K562 (cell line): ENCODE results near the gene ERC2. TPM values are rescaled to one million over a fixed set of nuclear protein-coding genes. Genes with fewer than 3 reads are reported as not detected.

Source experiments
- ATAC-seq: fragments of 200-7000 bp; cut with Tn5 transposase; 3 replicates; pipeline ENCODE4 v1.9.1; 2020; ENCODE audit warnings: moderate library complexity
- BruUV-seq: library from RNA; stranded (reverse); fragments of 400-500 nt; replicated peaks from 2 replicates; lab custom pipeline; 2021; lab: Mats Ljungman, UMichigan
- CTCF ChIA-PET: fragments of 300-600 bp; formaldehyde crosslinking; extraction: SDS; loops from one replicate; lab custom pipeline; 2021; ENCODE audit warnings: low intra/inter-chr PET ratio; lab: Yijun Ruan, JAX
- POLR2A ChIA-PET: fragments of 300-600, 350-650 bp; sonication (Branson Sonifier 250); formaldehyde crosslinking; extraction: SDS; loops from one replicate; lab custom pipeline; 2021; ENCODE audit warnings: antibody characterized with exemption, inconsistent platforms; lab: Yijun Ruan, JAX
- DNase-seq, 4 experiments: peaks; one replicate each; pipeline versions ENCODE4 v3.0.0 to v3.0.0-alpha.2; 2011 to 2018; ENCODE audit warnings: low spot score in 3 of 4, mixed read lengths in 3 of 4; ENCODE audit errors: extremely low read depth in 1 of 4
- FAIRE-seq: peaks from 2 replicates; lab custom pipeline; 2011; peaks lifted over from hg19 to GRCh38; lab: Jason Lieb, UNC
- H2AFZ ChIP-seq: 2 replicates; pipeline ENCODE4 v1.6.0; 2011; ENCODE audit warnings: low read depth, low read length, control low read depth, inconsistent platforms
- H3K27ac ChIP-seq: fragments of 200-600 bp; 3 replicates; pipeline ENCODE4 v1.8.0; 2011; ENCODE audit warnings: low read depth, mild to moderate bottlenecking, control low read depth, inconsistent platforms, low read length, moderate library complexity, mixed read lengths; ENCODE audit errors: extremely low read depth
- H3K27me3 ChIP-seq, 2 experiments: fragments of 300-600 bp in 1 of 2; 2 replicates in 1 of 2; 3 replicates in 1 of 2; pipeline versions ENCODE4 v1.6.0 to v1.8.0; 2011; ENCODE audit warnings: inconsistent platforms in 2 of 2, low read length in 2 of 2, mild to moderate bottlenecking in 1 of 2, mixed read lengths in 1 of 2, moderate library complexity in 1 of 2; ENCODE audit not compliant: control insufficient read depth in 2 of 2, insufficient read depth in 2 of 2
- H3K36me3 ChIP-seq: fragments of 300-600 bp; 3 replicates; pipeline ENCODE4 v1.8.0; 2011; ENCODE audit warnings: mild to moderate bottlenecking, low read length, inconsistent platforms; ENCODE audit not compliant: control insufficient read depth, insufficient read depth
- H3K4me1 ChIP-seq, 2 experiments: fragments of 200-600 bp in 1 of 2; replicated peaks in 1 of 2; 2 replicates in 1 of 2; 3 replicates in 1 of 2; pipeline versions ENCODE4 v1.5.1 to v1.8.0; 2011; ENCODE audit warnings: inconsistent platforms in 2 of 2, low read length in 2 of 2, mild to moderate bottlenecking in 1 of 2, mixed read lengths in 1 of 2, moderate library complexity in 1 of 2; ENCODE audit not compliant: control insufficient read depth in 2 of 2, insufficient read depth in 2 of 2
- H3K4me2 ChIP-seq: 2 replicates; pipeline ENCODE4 v1.6.1; 2011; ENCODE audit warnings: low read length, control low read depth, inconsistent platforms, mixed read lengths; ENCODE audit not compliant: insufficient read depth
- H3K4me3 ChIP-seq: fragments of 200-600 bp; sonication (generic), shearing (Covaris generic); 2 replicates; pipeline ENCODE4 v1.5.1; 2016; ENCODE audit warnings: control low read depth, inconsistent platforms
- H3K79me2 ChIP-seq: fragments of 200-600 bp; 3 replicates; pipeline ENCODE4 v1.8.0; 2011; ENCODE audit warnings: low read length, inconsistent platforms; ENCODE audit not compliant: control insufficient read depth, insufficient read depth
- H3K9ac ChIP-seq, 2 experiments: 2 replicates each; pipeline versions ENCODE4 v1.6.0 to v1.6.1; 2011; ENCODE audit warnings: low read depth in 2 of 2, low read length in 2 of 2, control low read depth in 1 of 2, inconsistent platforms in 1 of 2, mild to moderate bottlenecking in 1 of 2, mixed read lengths in 1 of 2; ENCODE audit not compliant: insufficient read depth in 1 of 2
- H3K9me1 ChIP-seq: one replicate; pipeline ENCODE4 v1.6.0; 2011; ENCODE audit warnings: inconsistent platforms, mild to moderate bottlenecking, low read length, moderate library complexity; ENCODE audit not compliant: control insufficient read depth, insufficient read depth
- H3K9me3 ChIP-seq: replicated peaks from 2 replicates; pipeline ENCODE4 v1.5.1; 2011; ENCODE audit warnings: low read depth, low read length, inconsistent platforms; ENCODE audit not compliant: control insufficient read depth, insufficient read depth
- H4K20me1 ChIP-seq: replicated peaks from 2 replicates; pipeline ENCODE4 v1.6.1; 2011; ENCODE audit warnings: low read length, inconsistent platforms, mixed read lengths; ENCODE audit not compliant: control insufficient read depth, insufficient read depth
- ETV6 ChIP-seq, 3 experiments: fragments of 150-350 bp in 1 of 3; sonication (generic) in 1 of 3; formaldehyde crosslinking in 1 of 3; IDR thresholded peaks; 2 replicates each; pipeline versions ENCODE4 v1.6.1 to v1.8.0; 2014 to 2022; ENCODE audit warnings: borderline replicate concordance in 2 of 3, low read depth in 2 of 3, antibody characterized with exemption in 1 of 3, low read length in 1 of 3, mild to moderate bottlenecking in 1 of 3, missing genetic modification reagents in 1 of 3
- KLF10 ChIP-seq: fragments of 250-450 bp; sonication (Bioruptor Pico); IDR thresholded peaks from 2 replicates; pipeline ENCODE4 v1.6.1; 2021; ENCODE audit warnings: matching md5 sums
- TAF15 ChIP-seq: fragments of 200-400 bp; formaldehyde crosslinking; IDR thresholded peaks from 2 replicates; pipeline ENCODE4 v1.6.1; 2017; ENCODE audit warnings: mild to moderate bottlenecking, low read depth, low read length, moderate library complexity
- USF2 ChIP-seq: sonication (generic); formaldehyde crosslinking; IDR thresholded peaks from 2 replicates; pipeline ENCODE4 v1.5.0; 2020; ENCODE audit warnings: missing genetic modification reagents
- ZNF584 ChIP-seq: fragments of 200-800 bp; sonication (Bioruptor generic); IDR thresholded peaks from 2 replicates; pipeline ENCODE4 v1.6.1; 2016; ENCODE audit warnings: low read depth, mild to moderate bottlenecking, missing genetic modification characterization, missing compliant biosample characterization
- WGBS: fragments of 100-300 bp; shearing (Covaris generic); methylation state at CpG from one replicate; pipeline ENCODE4 v1.1.6; 2016; ENCODE audit warnings: low coverage, mixed read lengths; ENCODE audit not compliant: insufficient coverage; ENCODE audit errors: missing lambda C conversion rate; 5-methylcytosine and 5-hydroxymethylcytosine counted together
- in situ Hi-C: fragments of 300-500 bp; cut with MboI; formaldehyde crosslinking; loops from 4 replicates; pipeline ENCODE4 v1.15.0; 2018; ENCODE audit warnings: inconsistent platforms, mixed read lengths
- intact Hi-C: fragments of 100-400 bp; cut with micrococcal nuclease; formaldehyde crosslinking; loops from 2 replicates; pipeline ENCODE4 v1.14.2; 2022
- polyA plus RNA-seq, 8 experiments: library from polyadenylated mRNA; depleted of rRNA in 4 of 8; stranded (reverse) in 5 of 8; unstranded in 3 of 8; fragments of >200 nt; fragmentation: Nextera tagmentation in 2 of 8; fragmentation: Illumina TruSeq in 1 of 8; extraction: Ambion mirVana in 2 of 8; extraction: Trizol in 1 of 8; gene quantifications; 2 replicates each; pipeline versions ENCODE4 v1.2.1 to v1.2.3, GENCODE V29; 2011 to 2014; ENCODE audit warnings: inconsistent platforms in 1 of 8, missing spikeins in 1 of 8
- total RNA-seq, 7 experiments: library from RNA; depleted of rRNA in 6 of 7; stranded (reverse); fragments of >200 nt in 6 of 7; fragmentation: Illumina TruSeq in 2 of 7; extraction: Trizol in 2 of 7; gene quantifications; 2 replicates each; pipeline versions ENCODE4 v1.2.1 to v1.2.3, GENCODE V29; 2011 to 2021; ENCODE audit warnings: low replicate concordance in 1 of 7
- TF ChIP-seq, protein P1 (sequence below): fragments of 200-600 bp; sonication (generic); IDR thresholded peaks from one replicate; pipeline ENCODE4 v1.6.1; 2012; ENCODE audit warnings: mild to moderate bottlenecking, low read depth, low read length, inconsistent platforms

ERC2 gene
- total and polyA plus RNA-seq, 9 of the 15 experiments (the other 6 are each of a cell fraction or from before 2014, with no cell fraction given): 0.04 to 0.18 (median 0.07) TPM; not detected in 2

- DNase-seq: no peak
- no peak overlapping the region for H3K9ac ChIP-seq
- ChIA-PET CTCF (no interaction called here), POLR2A (interaction anchor here (0.6 kb wide), 1 partner anchor 36 kb away, joined by 3 read pairs; no protein-coding TSS in a partner anchor)
- intact Hi-C loops (no loop called here), in situ Hi-C loops (no loop called here)
- no peaks in the 10 kb centered on the region; a peak in 1 of 5 replicates for H3K27me3 ChIP-seq
- no peaks in the 10 kb centered on the region for H3K79me2 ChIP-seq
- H3K9me1 ChIP-seq: no peaks in the 10 kb centered on the region
- no peak overlapping the region for H3K4me2 ChIP-seq
- WGBS: 3% methylated on average over 10 of the region's 10 CpGs
- ATAC-seq: no peak
- no peaks in the 10 kb centered on the region for H3K4me1 ChIP-seq
- H3K27ac ChIP-seq: no peak overlapping the region
- no peaks in the 10 kb centered on the region for H3K36me3 ChIP-seq
- H2AFZ ChIP-seq: no peak overlapping the region
- no TSS peak for BruUV-seq
- FAIRE-seq: no peak
- no peaks in the 10 kb centered on the region for H4K20me1 ChIP-seq
- H3K4me3 ChIP-seq: no peak overlapping the region
- no peaks in the 10 kb centered on the region for H3K9me3 ChIP-seq
- no peak for TF ChIP-seq ZNF584 (CRISPR knock-in tag)
- TF ChIP-seq, protein P1, sequence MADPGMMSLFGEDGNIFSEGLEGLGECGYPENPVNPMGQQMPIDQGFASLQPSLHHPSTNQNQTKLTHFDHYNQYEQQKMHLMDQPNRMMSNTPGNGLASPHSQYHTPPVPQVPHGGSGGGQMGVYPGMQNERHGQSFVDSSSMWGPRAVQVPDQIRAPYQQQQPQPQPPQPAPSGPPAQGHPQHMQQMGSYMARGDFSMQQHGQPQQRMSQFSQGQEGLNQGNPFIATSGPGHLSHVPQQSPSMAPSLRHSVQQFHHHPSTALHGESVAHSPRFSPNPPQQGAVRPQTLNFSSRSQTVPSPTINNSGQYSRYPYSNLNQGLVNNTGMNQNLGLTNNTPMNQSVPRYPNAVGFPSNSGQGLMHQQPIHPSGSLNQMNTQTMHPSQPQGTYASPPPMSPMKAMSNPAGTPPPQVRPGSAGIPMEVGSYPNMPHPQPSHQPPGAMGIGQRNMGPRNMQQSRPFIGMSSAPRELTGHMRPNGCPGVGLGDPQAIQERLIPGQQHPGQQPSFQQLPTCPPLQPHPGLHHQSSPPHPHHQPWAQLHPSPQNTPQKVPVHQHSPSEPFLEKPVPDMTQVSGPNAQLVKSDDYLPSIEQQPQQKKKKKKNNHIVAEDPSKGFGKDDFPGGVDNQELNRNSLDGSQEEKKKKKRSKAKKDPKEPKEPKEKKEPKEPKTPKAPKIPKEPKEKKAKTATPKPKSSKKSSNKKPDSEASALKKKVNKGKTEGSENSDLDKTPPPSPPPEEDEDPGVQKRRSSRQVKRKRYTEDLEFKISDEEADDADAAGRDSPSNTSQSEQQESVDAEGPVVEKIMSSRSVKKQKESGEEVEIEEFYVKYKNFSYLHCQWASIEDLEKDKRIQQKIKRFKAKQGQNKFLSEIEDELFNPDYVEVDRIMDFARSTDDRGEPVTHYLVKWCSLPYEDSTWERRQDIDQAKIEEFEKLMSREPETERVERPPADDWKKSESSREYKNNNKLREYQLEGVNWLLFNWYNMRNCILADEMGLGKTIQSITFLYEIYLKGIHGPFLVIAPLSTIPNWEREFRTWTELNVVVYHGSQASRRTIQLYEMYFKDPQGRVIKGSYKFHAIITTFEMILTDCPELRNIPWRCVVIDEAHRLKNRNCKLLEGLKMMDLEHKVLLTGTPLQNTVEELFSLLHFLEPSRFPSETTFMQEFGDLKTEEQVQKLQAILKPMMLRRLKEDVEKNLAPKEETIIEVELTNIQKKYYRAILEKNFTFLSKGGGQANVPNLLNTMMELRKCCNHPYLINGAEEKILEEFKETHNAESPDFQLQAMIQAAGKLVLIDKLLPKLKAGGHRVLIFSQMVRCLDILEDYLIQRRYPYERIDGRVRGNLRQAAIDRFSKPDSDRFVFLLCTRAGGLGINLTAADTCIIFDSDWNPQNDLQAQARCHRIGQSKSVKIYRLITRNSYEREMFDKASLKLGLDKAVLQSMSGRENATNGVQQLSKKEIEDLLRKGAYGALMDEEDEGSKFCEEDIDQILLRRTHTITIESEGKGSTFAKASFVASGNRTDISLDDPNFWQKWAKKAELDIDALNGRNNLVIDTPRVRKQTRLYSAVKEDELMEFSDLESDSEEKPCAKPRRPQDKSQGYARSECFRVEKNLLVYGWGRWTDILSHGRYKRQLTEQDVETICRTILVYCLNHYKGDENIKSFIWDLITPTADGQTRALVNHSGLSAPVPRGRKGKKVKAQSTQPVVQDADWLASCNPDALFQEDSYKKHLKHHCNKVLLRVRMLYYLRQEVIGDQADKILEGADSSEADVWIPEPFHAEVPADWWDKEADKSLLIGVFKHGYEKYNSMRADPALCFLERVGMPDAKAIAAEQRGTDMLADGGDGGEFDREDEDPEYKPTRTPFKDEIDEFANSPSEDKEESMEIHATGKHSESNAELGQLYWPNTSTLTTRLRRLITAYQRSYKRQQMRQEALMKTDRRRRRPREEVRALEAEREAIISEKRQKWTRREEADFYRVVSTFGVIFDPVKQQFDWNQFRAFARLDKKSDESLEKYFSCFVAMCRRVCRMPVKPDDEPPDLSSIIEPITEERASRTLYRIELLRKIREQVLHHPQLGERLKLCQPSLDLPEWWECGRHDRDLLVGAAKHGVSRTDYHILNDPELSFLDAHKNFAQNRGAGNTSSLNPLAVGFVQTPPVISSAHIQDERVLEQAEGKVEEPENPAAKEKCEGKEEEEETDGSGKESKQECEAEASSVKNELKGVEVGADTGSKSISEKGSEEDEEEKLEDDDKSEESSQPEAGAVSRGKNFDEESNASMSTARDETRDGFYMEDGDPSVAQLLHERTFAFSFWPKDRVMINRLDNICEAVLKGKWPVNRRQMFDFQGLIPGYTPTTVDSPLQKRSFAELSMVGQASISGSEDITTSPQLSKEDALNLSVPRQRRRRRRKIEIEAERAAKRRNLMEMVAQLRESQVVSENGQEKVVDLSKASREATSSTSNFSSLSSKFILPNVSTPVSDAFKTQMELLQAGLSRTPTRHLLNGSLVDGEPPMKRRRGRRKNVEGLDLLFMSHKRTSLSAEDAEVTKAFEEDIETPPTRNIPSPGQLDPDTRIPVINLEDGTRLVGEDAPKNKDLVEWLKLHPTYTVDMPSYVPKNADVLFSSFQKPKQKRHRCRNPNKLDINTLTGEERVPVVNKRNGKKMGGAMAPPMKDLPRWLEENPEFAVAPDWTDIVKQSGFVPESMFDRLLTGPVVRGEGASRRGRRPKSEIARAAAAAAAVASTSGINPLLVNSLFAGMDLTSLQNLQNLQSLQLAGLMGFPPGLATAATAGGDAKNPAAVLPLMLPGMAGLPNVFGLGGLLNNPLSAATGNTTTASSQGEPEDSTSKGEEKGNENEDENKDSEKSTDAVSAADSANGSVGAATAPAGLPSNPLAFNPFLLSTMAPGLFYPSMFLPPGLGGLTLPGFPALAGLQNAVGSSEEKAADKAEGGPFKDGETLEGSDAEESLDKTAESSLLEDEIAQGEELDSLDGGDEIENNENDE: no peak
- TF ChIP-seq KLF10: no peak
- no peak for TF ChIP-seq ETV6 (IDR thresholded peaks at IDR 0.05; ENCODE audit: borderline replicate concordance in 1 of 2, low read depth in 2 of 2, low read length in 1 of 2)
- TF ChIP-seq ETV6 (CRISPR knock-in tag; IDR thresholded peaks at IDR 0.05; ENCODE audit: borderline replicate concordance): no peak
- no peak for TF ChIP-seq USF2
- no peak for TF ChIP-seq TAF15
Observed at GRCh38 chr3:55601366-55602080, 866.7 kb downstream of the ERC2 start.
